ENCODE results near the gene AQP11. TPM values are rescaled to one million over a fixed set of nuclear protein-coding genes. Genes with fewer than 3 reads are reported as not detected.
A peak's percentile ranks its signal among the peaks of the same experiment; 100 is the strongest.
"Not testable (repeated sequence)": the region's sequence is repeated elsewhere in the genome, so short reads cannot be mapped to it uniquely, and the experiment has no call there.

The AQP11 gene
- polyA plus RNA-seq, 5 donors, result 2.0 to 3.7 (median 2.9) TPM

- DNase-seq, result peak; percentile 24
Observed at GRCh38 chr11:77590194-77590782, 535 bp downstream of the AQP11 start.

- DNase-seq, result no peak
Observed at GRCh38 chr11:77592727-77593126, 3.0 kb downstream of the AQP11 start.

GRCh38 chr11:77593883-77594282 lies 4.1 kb downstream of the AQP11 start:
- DNase-seq, result no peak

GRCh38 chr11:77596626-77597025 lies 6.9 kb downstream of the AQP11 start:
- no peak for DNase-seq

- DNase-seq, result no peak
Observed at GRCh38 chr11:77598195-77598594, 8.4 kb downstream of the AQP11 start.

GRCh38 chr11:77602381-77603088 lies 12.8 kb downstream of the AQP11 start:
- no peak for DNase-seq

- no peak for DNase-seq
Observed at GRCh38 chr11:77604281-77604680, 14.5 kb downstream of the AQP11 start.

- no peak for DNase-seq
Observed at GRCh38 chr11:77609234-77609633, 19.5 kb downstream of the AQP11 start.

GRCh38 chr11:77611921-77612320 lies 22.2 kb downstream of the AQP11 start:
- DNase-seq, result no peak

GRCh38 chr11:77617892-77618291 lies 28.1 kb downstream of the AQP11 start:
- no peak for DNase-seq

- peak; percentile 5 to 31 for DNase-seq
Observed at GRCh38 chr11:77619576-77620198, 29.9 kb downstream of the AQP11 start.

GRCh38 chr11:77630157-77630710 lies 40.5 kb downstream of the AQP11 start:
- no peak for DNase-seq

GRCh38 chr11:77633926-77634325 lies 44.2 kb downstream of the AQP11 start:
- DNase-seq, result not testable (repeated sequence)

GRCh38 chr11:77636731-77637344 lies 47.1 kb downstream of the AQP11 start:
- no peak for DNase-seq

GRCh38 chr11:77637345-77638165 lies 47.8 kb downstream of the AQP11 start, which contains the start of gene CLNS1A:
CLNS1A (minus strand) TSS chr11:77637794; CDS start chr11:77637714, 80 bp downstream.
- DNase-seq, result peak; percentile 77 to 79

- no peak for DNase-seq
Observed at GRCh38 chr11:77642228-77642627, 52.5 kb downstream of the AQP11 start.

GRCh38 chr11:77644887-77645286 lies 55.1 kb downstream of the AQP11 start:
- no peak for DNase-seq

- no peak for DNase-seq
Observed at GRCh38 chr11:77647654-77648305, 58.0 kb downstream of the AQP11 start.

GRCh38 chr11:77650123-77650522 lies 60.4 kb downstream of the AQP11 start:
- DNase-seq, result no peak

- DNase-seq, result no peak
Observed at GRCh38 chr11:77654770-77655434, 65.1 kb downstream of the AQP11 start.
